SK-N-SH (cell line): ENCODE data around the gene PALLD. TPM values are rescaled to one million over a fixed set of nuclear protein-coding genes. Genes with fewer than 3 reads are reported as not detected.

Experiments
- CTCF ChIA-PET: fragments of 300-600, 350-600 bp; formaldehyde crosslinking; extraction: SDS; loops from one replicate; lab custom pipeline; 2021; lab: Yijun Ruan, JAX
- POLR2A ChIA-PET: fragments of 350-600 bp; sonication (Branson Sonifier 250); formaldehyde crosslinking; extraction: SDS; loops from one replicate; lab custom pipeline; 2020; ENCODE audit warnings: antibody characterized with exemption, inconsistent platforms; lab: Yijun Ruan, JAX
- DNase-seq: peaks from one replicate; pipeline ENCODE4 v3.0.0; 2012
- H2AFZ ChIP-seq: fragments of 200-600 bp; sonication (generic); 2 replicates; pipeline ENCODE4 v1.8.1; 2016; ENCODE audit warnings: antibody characterized with exemption, mild to moderate bottlenecking, low read depth
- H3F3A ChIP-seq: fragments of 200-600 bp; sonication (generic); replicated peaks from 2 replicates; pipeline ENCODE3; 2016; ENCODE audit warnings: antibody characterized with exemption, mild to moderate bottlenecking; ENCODE audit not compliant: insufficient read depth
- H3K27ac ChIP-seq, 2 experiments: fragments of 200-500 bp in 1 of 2; fragments of 200-600 bp in 1 of 2; sonication (Bioruptor generic) in 1 of 2; sonication (generic), shearing (Covaris generic) in 1 of 2; 2 replicates each; pipeline versions ENCODE4 v1.5.1 to v1.6.1; 2014 to 2016; ENCODE audit warnings: low read depth in 2 of 2, inconsistent platforms in 1 of 2, low read length in 1 of 2, mild to moderate bottlenecking in 1 of 2, mixed read lengths in 1 of 2
- H3K27me3 ChIP-seq: fragments of 200-600 bp; sonication (generic), shearing (Covaris generic); 2 replicates; pipeline ENCODE4 v1.6.1; 2016; ENCODE audit warnings: mixed run types; ENCODE audit not compliant: insufficient read depth
- H3K36me3 ChIP-seq, 2 experiments: fragments of 200-500 bp in 1 of 2; fragments of 200-600 bp in 1 of 2; sonication (Bioruptor generic) in 1 of 2; sonication (generic) in 1 of 2; replicated peaks in 1 of 2; 2 replicates each; pipeline versions ENCODE3 to v1.5.1; 2014 to 2016; ENCODE audit warnings: low read length in 1 of 2, mild to moderate bottlenecking in 1 of 2; ENCODE audit not compliant: insufficient read depth in 2 of 2, control insufficient read depth in 1 of 2
- H3K4me1 ChIP-seq, 2 experiments: fragments of 200-500 bp in 1 of 2; fragments of 200-600 bp in 1 of 2; sonication (Bioruptor generic) in 1 of 2; sonication (generic), shearing (Covaris generic) in 1 of 2; 2 replicates each; pipeline versions ENCODE4 v1.5.1 to v1.6.1; 2014 to 2016; ENCODE audit warnings: low read depth in 1 of 2, low read length in 1 of 2, mixed run types in 1 of 2; ENCODE audit not compliant: insufficient read depth in 2 of 2, control insufficient read depth in 1 of 2
- H3K4me2 ChIP-seq: fragments of 200-600 bp; sonication (generic), shearing (Covaris generic); 2 replicates; pipeline ENCODE4 v1.6.1; 2017; ENCODE audit warnings: mixed run types
- H3K4me3 ChIP-seq, 2 experiments: fragments of 200-500 bp in 1 of 2; fragments of 200-600 bp in 1 of 2; sonication (Bioruptor generic) in 1 of 2; sonication (generic), shearing (Covaris generic) in 1 of 2; 2 replicates each; pipeline versions ENCODE4 v1.5.1 to v1.8.1; 2014 to 2016; ENCODE audit warnings: low read depth in 2 of 2, inconsistent platforms in 1 of 2, low read length in 1 of 2, mild to moderate bottlenecking in 1 of 2, mixed read lengths in 1 of 2, moderate library complexity in 1 of 2
- H3K79me2 ChIP-seq: fragments of 200-600 bp; sonication (generic); 2 replicates; pipeline ENCODE4 v1.8.1; 2017; ENCODE audit warnings: mild to moderate bottlenecking; ENCODE audit not compliant: insufficient read depth
- H3K9ac ChIP-seq: fragments of 200-600 bp; sonication (generic); 2 replicates; pipeline ENCODE4 v1.6.1; 2017; ENCODE audit warnings: mixed run types
- H3K9me2 ChIP-seq: fragments of 200-600 bp; sonication (generic); 2 replicates; pipeline ENCODE4 v1.6.1; 2017; ENCODE audit warnings: mixed run types
- H3K9me3 ChIP-seq: fragments of 200-600 bp; sonication (generic); 2 replicates; pipeline ENCODE4 v1.6.1; 2017; ENCODE audit warnings: mixed run types, mild to moderate bottlenecking, moderate library complexity
- H4K20me1 ChIP-seq: fragments of 200-600 bp; sonication (generic); 2 replicates; pipeline ENCODE4 v1.6.1; 2017; ENCODE audit warnings: mild to moderate bottlenecking, mixed run types; ENCODE audit not compliant: insufficient read depth
- EZH2phosphoT487 ChIP-seq: fragments of 200-600 bp; sonication (generic); IDR thresholded peaks from 2 replicates; pipeline ENCODE4 v1.6.1; 2017; ENCODE audit warnings: low read depth, mixed run types, mild to moderate bottlenecking, antibody characterized with exemption, moderate library complexity, borderline replicate concordance
- FOXJ3 ChIP-seq: sonication (generic); formaldehyde crosslinking; IDR thresholded peaks from 2 replicates; pipeline ENCODE4 v1.5.1; 2020; ENCODE audit warnings: mild to moderate bottlenecking, missing genetic modification reagents
- FOXM1 ChIP-seq: IDR thresholded peaks from 2 replicates; pipeline ENCODE4 v1.4.0; 2012; ENCODE audit warnings: low read depth, mild to moderate bottlenecking
- GABPA ChIP-seq: IDR thresholded peaks from 2 replicates; pipeline ENCODE4 v1.4.0; 2012; ENCODE audit warnings: low read depth, mild to moderate bottlenecking
- MEF2A ChIP-seq: IDR thresholded peaks from 2 replicates; pipeline ENCODE4 v1.4.0; 2012; ENCODE audit warnings: low read depth, borderline replicate concordance
- MXI1 ChIP-seq: IDR thresholded peaks from 2 replicates; pipeline ENCODE4 v1.6.1; 2012; ENCODE audit warnings: mild to moderate bottlenecking, low read depth, low read length, improper control_type of control experiment
- NFIC ChIP-seq: IDR thresholded peaks from 2 replicates; pipeline ENCODE4 v1.4.0; 2012; ENCODE audit warnings: borderline replicate concordance
- NRF1 ChIP-seq: IDR thresholded peaks from 2 replicates; pipeline ENCODE4 v1.6.1; 2012; ENCODE audit warnings: low read depth, mild to moderate bottlenecking, low read length
- POLR2AphosphoS5 ChIP-seq: IDR thresholded peaks from 2 replicates; pipeline ENCODE4 v1.6.1; 2012; ENCODE audit warnings: low read depth, low read length
- RCOR1 ChIP-seq: fragments of 150-350 bp; IDR thresholded peaks from 2 replicates; pipeline ENCODE4 v1.6.1; 2017; ENCODE audit warnings: antibody characterized with exemption, low read length
- RXRA ChIP-seq: IDR thresholded peaks from 2 replicates; pipeline ENCODE4 v1.4.0; 2012; ENCODE audit warnings: low read depth, mild to moderate bottlenecking, borderline replicate concordance
- TAF1 ChIP-seq: IDR thresholded peaks from 2 replicates; pipeline ENCODE4 v1.6.1; 2012; ENCODE audit warnings: low read depth, mild to moderate bottlenecking, low read length, moderate library complexity, borderline replicate concordance
- TCF12 ChIP-seq: IDR thresholded peaks from 2 replicates; pipeline ENCODE4 v1.4.0; 2012
- WGBS: methylation state at CpG from one replicate; pipeline ENCODE4 v1.1.6; 2017; ENCODE audit warnings: low lambda C conversion rate; 5-methylcytosine and 5-hydroxymethylcytosine counted together
- polyA plus RNA-seq, 3 experiments: library from polyadenylated mRNA; depleted of rRNA; stranded (reverse); fragments of >200 nt; gene quantifications; 2 replicates each; pipeline ENCODE4 v1.2.3, GENCODE V29; 2012
- TF ChIP-seq, protein P1 (sequence below): fragments of 150-350 bp; IDR thresholded peaks from 2 replicates; pipeline ENCODE4 v1.6.1; 2016; ENCODE audit warnings: mild to moderate bottlenecking, low read depth, low read length
- TF ChIP-seq, protein P2 (sequence below): IDR thresholded peaks from 2 replicates; pipeline ENCODE4 v1.4.0; 2012; ENCODE audit warnings: low read depth, borderline replicate concordance
- TF ChIP-seq, protein P3 (sequence below): IDR thresholded peaks from 2 replicates; pipeline ENCODE4 v1.6.1; 2012; ENCODE audit warnings: mild to moderate bottlenecking, low read depth, low read length, moderate library complexity
- TF ChIP-seq, protein P4 (sequence below): IDR thresholded peaks from 2 replicates; pipeline ENCODE4; 2012
- TF ChIP-seq, protein P5 (sequence below): fragments of 200-600 bp; sonication (generic); IDR thresholded peaks from 2 replicates; pipeline ENCODE4 v1.6.1; 2017; ENCODE audit warnings: antibody characterized with exemption, mild to moderate bottlenecking, moderate library complexity

Gene PALLD
- polyA plus RNA-seq, 1 of the 3 experiments (the other 2 are of a cell fraction), result 33.0 TPM

DNA sequence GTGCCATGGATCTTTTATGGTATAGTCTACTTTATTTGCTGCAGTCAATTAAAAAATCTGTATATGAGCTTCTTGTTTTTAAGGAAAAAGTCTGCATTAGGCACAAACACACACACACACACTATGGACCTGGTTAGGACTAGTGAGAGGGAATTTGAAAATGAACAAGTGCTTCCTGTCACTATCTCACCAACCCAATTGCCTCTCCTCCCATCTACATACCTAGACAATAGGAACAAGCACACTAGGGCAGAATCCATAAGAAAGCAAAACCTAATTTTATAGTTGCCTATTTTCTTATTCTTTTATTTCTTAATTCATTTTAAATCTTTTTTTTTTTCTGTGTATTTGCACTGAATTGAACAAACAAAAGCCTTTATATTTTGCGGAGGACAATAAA is 22.7 kb downstream of the PALLD start (continued):
- TF ChIP-seq MEF2A (no peak), TCF12 (no peak), EZH2phosphoT487 (no peak), POLR2AphosphoS5 (no peak), RXRA (no peak)
- TF ChIP-seq, protein P1, sequence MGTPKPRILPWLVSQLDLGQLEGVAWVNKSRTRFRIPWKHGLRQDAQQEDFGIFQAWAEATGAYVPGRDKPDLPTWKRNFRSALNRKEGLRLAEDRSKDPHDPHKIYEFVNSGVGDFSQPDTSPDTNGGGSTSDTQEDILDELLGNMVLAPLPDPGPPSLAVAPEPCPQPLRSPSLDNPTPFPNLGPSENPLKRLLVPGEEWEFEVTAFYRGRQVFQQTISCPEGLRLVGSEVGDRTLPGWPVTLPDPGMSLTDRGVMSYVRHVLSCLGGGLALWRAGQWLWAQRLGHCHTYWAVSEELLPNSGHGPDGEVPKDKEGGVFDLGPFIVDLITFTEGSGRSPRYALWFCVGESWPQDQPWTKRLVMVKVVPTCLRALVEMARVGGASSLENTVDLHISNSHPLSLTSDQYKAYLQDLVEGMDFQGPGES, result no peak
- TF ChIP-seq, protein P2, sequence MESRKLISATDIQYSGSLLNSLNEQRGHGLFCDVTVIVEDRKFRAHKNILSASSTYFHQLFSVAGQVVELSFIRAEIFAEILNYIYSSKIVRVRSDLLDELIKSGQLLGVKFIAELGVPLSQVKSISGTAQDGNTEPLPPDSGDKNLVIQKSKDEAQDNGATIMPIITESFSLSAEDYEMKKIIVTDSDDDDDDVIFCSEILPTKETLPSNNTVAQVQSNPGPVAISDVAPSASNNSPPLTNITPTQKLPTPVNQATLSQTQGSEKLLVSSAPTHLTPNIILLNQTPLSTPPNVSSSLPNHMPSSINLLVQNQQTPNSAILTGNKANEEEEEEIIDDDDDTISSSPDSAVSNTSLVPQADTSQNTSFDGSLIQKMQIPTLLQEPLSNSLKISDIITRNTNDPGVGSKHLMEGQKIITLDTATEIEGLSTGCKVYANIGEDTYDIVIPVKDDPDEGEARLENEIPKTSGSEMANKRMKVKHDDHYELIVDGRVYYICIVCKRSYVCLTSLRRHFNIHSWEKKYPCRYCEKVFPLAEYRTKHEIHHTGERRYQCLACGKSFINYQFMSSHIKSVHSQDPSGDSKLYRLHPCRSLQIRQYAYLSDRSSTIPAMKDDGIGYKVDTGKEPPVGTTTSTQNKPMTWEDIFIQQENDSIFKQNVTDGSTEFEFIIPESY, result no peak

DNA sequence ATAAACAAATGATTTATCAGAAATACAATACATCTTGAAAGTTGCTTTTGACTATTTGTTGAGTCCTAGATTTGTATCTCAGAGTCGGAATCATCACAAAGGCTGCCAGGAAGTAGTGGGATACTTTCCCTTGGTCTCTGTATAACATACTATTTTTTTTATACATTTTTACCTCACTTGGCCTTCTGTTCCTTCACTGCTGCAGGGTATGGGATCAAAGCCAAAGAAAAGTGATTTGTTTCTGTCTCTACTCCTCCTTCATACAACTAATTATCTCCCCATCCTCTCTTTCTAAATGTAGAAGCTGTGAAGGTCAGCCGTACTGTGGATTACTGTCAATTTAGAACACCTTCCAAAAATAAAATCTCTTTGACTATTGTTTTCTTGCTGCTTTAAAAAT is 24.9 kb downstream of the PALLD start:
- no peaks in the 10 kb centered on the region for H3K27me3 ChIP-seq
- H3K9me3 ChIP-seq, result no peaks in the 10 kb centered on the region
- no peaks in the 10 kb centered on the region for H3K79me2 ChIP-seq
- H3K4me2 ChIP-seq, result no peak overlapping the region
- H3F3A ChIP-seq, result peaks cover 4% of the 10 kb centered on the region
- H3K36me3 ChIP-seq, result no peaks in the 10 kb centered on the region
- no peaks in the 10 kb centered on the region for H3K9me2 ChIP-seq
- H3K27ac ChIP-seq, result no peak overlapping the region
- H2AFZ ChIP-seq, result no peak overlapping the region
- H3K4me3 ChIP-seq, result no peak overlapping the region
- H3K9ac ChIP-seq, result no peak overlapping the region
- ChIA-PET POLR2A (no interaction called here), CTCF (interaction anchor here (1.0 kb wide), 1 partner anchor 401 kb away, joined by 4 read pairs; no protein-coding TSS in a partner anchor)
- peaks cover 0 to 6% of the 10 kb centered on the region in 2 experiments; a peak in 2 of 4 replicates for H3K4me1 ChIP-seq
- 52% methylated on average over 2 of the region's 2 CpGs for WGBS
- no peak for DNase-seq
- TF ChIP-seq GABPA (no peak), NFIC (no peak), FOXJ3 (CRISPR knock-in tag) (no peak), MXI1 (no peak), TAF1 (no peak), RCOR1 (no peak), FOXM1 (no peak), RXRA (no peak), MEF2A (no peak), NRF1 (no peak), EZH2phosphoT487 (no peak)
- TF ChIP-seq, protein P3, sequence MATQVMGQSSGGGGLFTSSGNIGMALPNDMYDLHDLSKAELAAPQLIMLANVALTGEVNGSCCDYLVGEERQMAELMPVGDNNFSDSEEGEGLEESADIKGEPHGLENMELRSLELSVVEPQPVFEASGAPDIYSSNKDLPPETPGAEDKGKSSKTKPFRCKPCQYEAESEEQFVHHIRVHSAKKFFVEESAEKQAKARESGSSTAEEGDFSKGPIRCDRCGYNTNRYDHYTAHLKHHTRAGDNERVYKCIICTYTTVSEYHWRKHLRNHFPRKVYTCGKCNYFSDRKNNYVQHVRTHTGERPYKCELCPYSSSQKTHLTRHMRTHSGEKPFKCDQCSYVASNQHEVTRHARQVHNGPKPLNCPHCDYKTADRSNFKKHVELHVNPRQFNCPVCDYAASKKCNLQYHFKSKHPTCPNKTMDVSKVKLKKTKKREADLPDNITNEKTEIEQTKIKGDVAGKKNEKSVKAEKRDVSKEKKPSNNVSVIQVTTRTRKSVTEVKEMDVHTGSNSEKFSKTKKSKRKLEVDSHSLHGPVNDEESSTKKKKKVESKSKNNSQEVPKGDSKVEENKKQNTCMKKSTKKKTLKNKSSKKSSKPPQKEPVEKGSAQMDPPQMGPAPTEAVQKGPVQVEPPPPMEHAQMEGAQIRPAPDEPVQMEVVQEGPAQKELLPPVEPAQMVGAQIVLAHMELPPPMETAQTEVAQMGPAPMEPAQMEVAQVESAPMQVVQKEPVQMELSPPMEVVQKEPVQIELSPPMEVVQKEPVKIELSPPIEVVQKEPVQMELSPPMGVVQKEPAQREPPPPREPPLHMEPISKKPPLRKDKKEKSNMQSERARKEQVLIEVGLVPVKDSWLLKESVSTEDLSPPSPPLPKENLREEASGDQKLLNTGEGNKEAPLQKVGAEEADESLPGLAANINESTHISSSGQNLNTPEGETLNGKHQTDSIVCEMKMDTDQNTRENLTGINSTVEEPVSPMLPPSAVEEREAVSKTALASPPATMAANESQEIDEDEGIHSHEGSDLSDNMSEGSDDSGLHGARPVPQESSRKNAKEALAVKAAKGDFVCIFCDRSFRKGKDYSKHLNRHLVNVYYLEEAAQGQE, result no peak
- TF ChIP-seq, protein P4, sequence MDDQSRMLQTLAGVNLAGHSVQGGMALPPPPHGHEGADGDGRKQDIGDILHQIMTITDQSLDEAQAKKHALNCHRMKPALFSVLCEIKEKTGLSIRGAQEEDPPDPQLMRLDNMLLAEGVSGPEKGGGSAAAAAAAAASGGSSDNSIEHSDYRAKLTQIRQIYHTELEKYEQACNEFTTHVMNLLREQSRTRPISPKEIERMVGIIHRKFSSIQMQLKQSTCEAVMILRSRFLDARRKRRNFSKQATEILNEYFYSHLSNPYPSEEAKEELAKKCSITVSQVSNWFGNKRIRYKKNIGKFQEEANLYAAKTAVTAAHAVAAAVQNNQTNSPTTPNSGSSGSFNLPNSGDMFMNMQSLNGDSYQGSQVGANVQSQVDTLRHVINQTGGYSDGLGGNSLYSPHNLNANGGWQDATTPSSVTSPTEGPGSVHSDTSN, result no peak
- TF ChIP-seq, protein P5, sequence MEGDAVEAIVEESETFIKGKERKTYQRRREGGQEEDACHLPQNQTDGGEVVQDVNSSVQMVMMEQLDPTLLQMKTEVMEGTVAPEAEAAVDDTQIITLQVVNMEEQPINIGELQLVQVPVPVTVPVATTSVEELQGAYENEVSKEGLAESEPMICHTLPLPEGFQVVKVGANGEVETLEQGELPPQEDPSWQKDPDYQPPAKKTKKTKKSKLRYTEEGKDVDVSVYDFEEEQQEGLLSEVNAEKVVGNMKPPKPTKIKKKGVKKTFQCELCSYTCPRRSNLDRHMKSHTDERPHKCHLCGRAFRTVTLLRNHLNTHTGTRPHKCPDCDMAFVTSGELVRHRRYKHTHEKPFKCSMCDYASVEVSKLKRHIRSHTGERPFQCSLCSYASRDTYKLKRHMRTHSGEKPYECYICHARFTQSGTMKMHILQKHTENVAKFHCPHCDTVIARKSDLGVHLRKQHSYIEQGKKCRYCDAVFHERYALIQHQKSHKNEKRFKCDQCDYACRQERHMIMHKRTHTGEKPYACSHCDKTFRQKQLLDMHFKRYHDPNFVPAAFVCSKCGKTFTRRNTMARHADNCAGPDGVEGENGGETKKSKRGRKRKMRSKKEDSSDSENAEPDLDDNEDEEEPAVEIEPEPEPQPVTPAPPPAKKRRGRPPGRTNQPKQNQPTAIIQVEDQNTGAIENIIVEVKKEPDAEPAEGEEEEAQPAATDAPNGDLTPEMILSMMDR, result no peak
- TF ChIP-seq, all 33 proteins: peak for 0
- H4K20me1 ChIP-seq, result no peaks in the 10 kb centered on the region
